K562 (cell line): ENCODE data around the gene CHRM1. TPM values are rescaled to one million over a fixed set of nuclear protein-coding genes. Genes with fewer than 3 reads are reported as not detected.

ENCODE experiments used
- ARID4B ChIP-seq: sonication (generic); formaldehyde crosslinking; IDR thresholded peaks from 2 replicates; pipeline ENCODE4 v1.8.0; 2022; ENCODE audit warnings: mild to moderate bottlenecking, missing genetic modification reagents
- CBX5 ChIP-seq: IDR thresholded peaks from 2 replicates; pipeline ENCODE4 v1.6.1; 2014; ENCODE audit warnings: low read depth, borderline replicate concordance
- GABPA ChIP-seq: fragments of 200-800 bp; sonication (Bioruptor generic); conservative IDR thresholded peaks from 2 replicates; pipeline ENCODE4 v1.6.1; 2016; ENCODE audit warnings: low read depth, missing genetic modification characterization, missing compliant biosample characterization
- HSF4 ChIP-seq: fragments of 250-450 bp; sonication (Bioruptor Pico); IDR thresholded peaks from 2 replicates; pipeline ENCODE4 v2.1.2; 2022; ENCODE audit warnings: mild to moderate bottlenecking, moderate library complexity, borderline replicate concordance
- IRF9 ChIP-seq: fragments of 450-650 bp; IDR thresholded peaks from 2 replicates; pipeline ENCODE4 v1.6.1; 2016; ENCODE audit warnings: missing biosample characterization, missing genetic modification characterization
- MBD2 ChIP-seq: sonication (generic); IDR thresholded peaks from 2 replicates; pipeline ENCODE4 v1.6.1; 2016; ENCODE audit warnings: low read depth, borderline replicate concordance
- MXD1 ChIP-seq: fragments of 250-450 bp; sonication (Bioruptor Pico); IDR thresholded peaks from 2 replicates; pipeline ENCODE4 v1.8.0; 2021; ENCODE audit warnings: borderline replicate concordance, mild to moderate bottlenecking, moderate library complexity; ENCODE audit not compliant: poor library complexity, severe bottlenecking
- NR2C1 ChIP-seq, 2 experiments: fragments of 450-650 bp; IDR thresholded peaks; 2 replicates each; pipeline ENCODE4 v1.6.1; 2017; ENCODE audit warnings: mild to moderate bottlenecking in 2 of 2, antibody characterized with exemption in 1 of 2, inconsistent platforms in 1 of 2, missing compliant biosample characterization in 1 of 2, missing genetic modification characterization in 1 of 2
- RBM15 ChIP-seq: fragments of 200-400 bp; formaldehyde crosslinking; IDR thresholded peaks from 2 replicates; pipeline ENCODE4 v1.6.1; 2018; ENCODE audit warnings: mild to moderate bottlenecking, low read length, moderate library complexity; ENCODE audit not compliant: insufficient read depth
- ZBTB12 ChIP-seq: fragments of 250-450 bp; sonication (Bioruptor Pico); IDR thresholded peaks from 2 replicates; pipeline ENCODE4 v1.4.0; 2020
- ZNF41 ChIP-seq: fragments of 250-450 bp; sonication (Bioruptor Pico); conservative IDR thresholded peaks from 2 replicates; pipeline ENCODE4 v1.4.0; 2020; ENCODE audit warnings: mild to moderate bottlenecking
- polyA plus RNA-seq, 8 experiments: library from polyadenylated mRNA; depleted of rRNA in 4 of 8; stranded (reverse) in 5 of 8; unstranded in 3 of 8; fragments of >200 nt; fragmentation: Nextera tagmentation in 2 of 8; fragmentation: Illumina TruSeq in 1 of 8; extraction: Ambion mirVana in 2 of 8; extraction: Trizol in 1 of 8; gene quantifications; 2 replicates each; pipeline versions ENCODE4 v1.2.1 to v1.2.3, GENCODE V29; 2011 to 2014; ENCODE audit warnings: inconsistent platforms in 1 of 8, missing spikeins in 1 of 8
- total RNA-seq, 7 experiments: library from RNA; depleted of rRNA in 6 of 7; stranded (reverse); fragments of >200 nt in 6 of 7; fragmentation: Illumina TruSeq in 2 of 7; extraction: Trizol in 2 of 7; gene quantifications; 2 replicates each; pipeline versions ENCODE4 v1.2.1 to v1.2.3, GENCODE V29; 2011 to 2021; ENCODE audit warnings: low replicate concordance in 1 of 7
- TF ChIP-seq, protein P1 (sequence below): fragments of 450-650 bp; conservative IDR thresholded peaks from 2 replicates; pipeline ENCODE4 v1.6.1; 2016; ENCODE audit warnings: missing genetic modification characterization, low read depth, mild to moderate bottlenecking, control low read depth, missing compliant biosample characterization
- TF ChIP-seq, protein P2 (sequence below): fragments of 250-450 bp; sonication (Bioruptor Pico); IDR thresholded peaks from 2 replicates; pipeline ENCODE4 v1.8.0; 2022; ENCODE audit warnings: moderate library complexity, mild to moderate bottlenecking, inconsistent platforms
- TF ChIP-seq, protein P3 (sequence below): fragments of 450-650 bp; formaldehyde crosslinking; IDR thresholded peaks from 2 replicates; pipeline ENCODE4 v1.4.0; 2020; ENCODE audit warnings: mild to moderate bottlenecking, moderate library complexity

Gene CHRM1
- total and polyA plus RNA-seq, 9 of the 15 experiments (the other 6 are each of a cell fraction or from before 2014, with no cell fraction given): not detected

DNA sequence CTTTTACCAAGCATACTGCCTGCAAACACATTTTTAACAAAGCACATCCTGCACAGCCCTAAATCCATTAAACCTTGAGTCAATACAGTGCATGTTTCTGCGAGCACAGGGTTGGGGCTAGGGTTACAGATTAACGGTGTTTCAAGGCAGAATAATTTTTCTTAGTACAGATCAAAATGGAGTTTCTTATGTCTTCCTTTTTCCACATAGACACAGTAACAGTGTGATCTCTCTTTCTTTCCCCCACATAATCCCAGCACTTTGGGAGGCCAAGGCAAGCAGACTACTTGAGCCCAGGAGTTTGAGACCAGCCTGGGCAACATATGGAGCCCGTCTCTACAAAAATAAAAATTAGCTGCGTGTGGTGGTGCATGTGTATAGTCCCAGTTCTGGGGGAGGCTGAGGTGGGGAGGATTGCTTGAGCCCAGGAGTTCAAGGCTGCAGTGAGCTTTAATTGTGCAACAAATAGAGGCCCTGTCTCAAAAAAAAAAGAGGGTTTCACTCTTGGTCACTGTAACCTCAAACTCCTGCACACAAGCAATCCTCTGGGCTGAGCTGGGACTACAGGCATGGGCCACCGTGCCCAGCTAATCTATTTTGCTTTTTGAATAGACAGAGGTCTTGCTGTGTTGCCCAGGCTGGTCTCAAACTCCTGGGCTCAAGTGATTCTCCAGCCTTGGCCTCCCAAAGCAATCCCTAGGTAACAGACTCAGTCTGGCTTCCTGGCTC, 60.2 kb downstream of the CHRM1 start (continued):
- TF ChIP-seq ZNF41 (peak; percentile 72), HSF4 (CRISPR knock-in tag) (no peak), RBM15 (no peak), ZBTB12 (0 out of 2 replicates have a peak, but pooled peaks have one; percentile 29), GABPA (peak; percentile 36; the same call in 1 of the 2 replicates), MXD1 (CRISPR knock-in tag) (no peak), MBD2 (no peak), IRF9 (tag) (0 out of 2 replicates have a peak, but pooled peaks have one; percentile 24), CBX5 (no peak), ARID4B (peak; percentile 54), NR2C1 (IDR thresholded peaks at IDR 0.05) (no peak), NR2C1 (tag; IDR thresholded peaks at IDR 0.05) (peak; percentile 52)
- TF ChIP-seq, protein P1, sequence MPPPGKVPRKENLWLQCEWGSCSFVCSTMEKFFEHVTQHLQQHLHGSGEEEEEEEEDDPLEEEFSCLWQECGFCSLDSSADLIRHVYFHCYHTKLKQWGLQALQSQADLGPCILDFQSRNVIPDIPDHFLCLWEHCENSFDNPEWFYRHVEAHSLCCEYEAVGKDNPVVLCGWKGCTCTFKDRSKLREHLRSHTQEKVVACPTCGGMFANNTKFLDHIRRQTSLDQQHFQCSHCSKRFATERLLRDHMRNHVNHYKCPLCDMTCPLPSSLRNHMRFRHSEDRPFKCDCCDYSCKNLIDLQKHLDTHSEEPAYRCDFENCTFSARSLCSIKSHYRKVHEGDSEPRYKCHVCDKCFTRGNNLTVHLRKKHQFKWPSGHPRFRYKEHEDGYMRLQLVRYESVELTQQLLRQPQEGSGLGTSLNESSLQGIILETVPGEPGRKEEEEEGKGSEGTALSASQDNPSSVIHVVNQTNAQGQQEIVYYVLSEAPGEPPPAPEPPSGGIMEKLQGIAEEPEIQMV (tag): 0 out of 2 replicates have a peak, but pooled peaks have one; percentile 22
- TF ChIP-seq, protein P2, sequence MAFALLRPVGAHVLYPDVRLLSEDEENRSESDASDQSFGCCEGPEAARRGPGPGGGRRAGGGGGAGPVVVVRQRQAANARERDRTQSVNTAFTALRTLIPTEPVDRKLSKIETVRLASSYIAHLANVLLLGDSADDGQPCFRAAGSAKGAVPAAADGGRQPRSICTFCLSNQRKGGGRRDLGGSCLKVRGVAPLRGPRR (CRISPR knock-in tag): peak; percentile 91
- TF ChIP-seq, protein P3, sequence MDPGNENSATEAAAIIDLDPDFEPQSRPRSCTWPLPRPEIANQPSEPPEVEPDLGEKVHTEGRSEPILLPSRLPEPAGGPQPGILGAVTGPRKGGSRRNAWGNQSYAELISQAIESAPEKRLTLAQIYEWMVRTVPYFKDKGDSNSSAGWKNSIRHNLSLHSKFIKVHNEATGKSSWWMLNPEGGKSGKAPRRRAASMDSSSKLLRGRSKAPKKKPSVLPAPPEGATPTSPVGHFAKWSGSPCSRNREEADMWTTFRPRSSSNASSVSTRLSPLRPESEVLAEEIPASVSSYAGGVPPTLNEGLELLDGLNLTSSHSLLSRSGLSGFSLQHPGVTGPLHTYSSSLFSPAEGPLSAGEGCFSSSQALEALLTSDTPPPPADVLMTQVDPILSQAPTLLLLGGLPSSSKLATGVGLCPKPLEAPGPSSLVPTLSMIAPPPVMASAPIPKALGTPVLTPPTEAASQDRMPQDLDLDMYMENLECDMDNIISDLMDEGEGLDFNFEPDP (CRISPR knock-in tag): no peak
